HG03571 (cell line): Measurements from ENCODE around the gene MEI4.
"Not testable (repeated sequence)": the region's sequence is repeated elsewhere in the genome, so short reads cannot be mapped to it uniquely, and the experiment has no call there.

Source experiments
- ATAC-seq: cut with Tn5 transposase; IDR thresholded peaks from one replicate; pipeline ENCODE4 v1.9.1; 2021; ENCODE audit not compliant: unreplicated experiment

MEI4 gene

GRCh38 chr6:77652739-77653138 lies at the start of gene MEI4:
TSS of gene MEI4 (plus strand) at chr6:77653039. CDS start at chr6:77690672, 37,633 bp downstream.
- no peak for ATAC-seq

- no peak for ATAC-seq
These were observed 48.4 kb upstream of the MEI4 start for GRCh38 chr6:77604476-77604875.

- no peak for ATAC-seq
These were observed 45.8 kb upstream of the MEI4 start for GRCh38 chr6:77607004-77607403.

- no peak for ATAC-seq
These were observed 43.7 kb upstream of the MEI4 start for GRCh38 chr6:77609106-77609505.

- no peak for ATAC-seq
These were observed 33.7 kb upstream of the MEI4 start for GRCh38 chr6:77619114-77619513.

- no peak for ATAC-seq
These were observed 32.5 kb upstream of the MEI4 start for GRCh38 chr6:77620278-77620882.

- no peak for ATAC-seq
These were observed 28.3 kb upstream of the MEI4 start for GRCh38 chr6:77624515-77624914.

GRCh38 chr6:77626426-77626825 lies 26.4 kb upstream of the MEI4 start:
- ATAC-seq: no peak

GRCh38 chr6:77630014-77630413 lies 22.8 kb upstream of the MEI4 start:
- no peak for ATAC-seq

- ATAC-seq: no peak
These were observed 19.4 kb upstream of the MEI4 start for GRCh38 chr6:77633471-77633870.

GRCh38 chr6:77633993-77634715 lies 18.7 kb upstream of the MEI4 start:
- no peak for ATAC-seq

GRCh38 chr6:77638129-77638830 lies 14.6 kb upstream of the MEI4 start:
- ATAC-seq: no peak

GRCh38 chr6:77644102-77644705 lies 8.6 kb upstream of the MEI4 start:
- no peak for ATAC-seq

- no peak for ATAC-seq
These were observed 2.7 kb upstream of the MEI4 start for GRCh38 chr6:77650098-77650663.

- ATAC-seq: no peak
These were observed 977 bp downstream of the MEI4 start for GRCh38 chr6:77653816-77654215.

- not testable (repeated sequence) for ATAC-seq
These were observed 2.2 kb downstream of the MEI4 start for GRCh38 chr6:77655035-77655434.

- no peak for ATAC-seq
These were observed 4.3 kb downstream of the MEI4 start for GRCh38 chr6:77656999-77657764.

- ATAC-seq: no peak
These were observed 13.5 kb downstream of the MEI4 start for GRCh38 chr6:77666340-77666739.

GRCh38 chr6:77666846-77667245 lies 14.0 kb downstream of the MEI4 start:
- no peak for ATAC-seq

GRCh38 chr6:77669913-77670312 lies 17.1 kb downstream of the MEI4 start:
- no peak for ATAC-seq

GRCh38 chr6:77674211-77674610 lies 21.4 kb downstream of the MEI4 start:
- ATAC-seq: no peak
